Common myeloid progenitor, CD34-positive (primary cell): ENCODE results near the gene FGD3.
"Not testable (repeated sequence)": the region's sequence is repeated elsewhere in the genome, so short reads cannot be mapped to it uniquely, and the experiment has no call there.

Source experiments
- CTCF ChIA-PET: fragments of 350-600 bp; sonication (Branson Sonifier 250); formaldehyde crosslinking; loops from one replicate; lab custom pipeline; 2021; ENCODE audit warnings: antibody characterized with exemption; lab: Charles Lee
- POLR2A ChIA-PET: fragments of 350-600 bp; sonication (Branson Sonifier 250); formaldehyde crosslinking; loops from one replicate; lab custom pipeline; 2021; ENCODE audit warnings: antibody characterized with exemption; lab: Charles Lee
- DNase-seq, 3 donors: peaks; one replicate each; pipeline versions ENCODE4 v3.0.0 to v3.0.0-alpha.2; 2013
- H3K27ac ChIP-seq, 2 experiments: 1 replicate in 1 of 2; 2 replicates in 1 of 2; pipeline ENCODE4 v1.7.0; 2013; ENCODE audit warnings: inconsistent platforms in 2 of 2, low read length in 2 of 2, mild to moderate bottlenecking in 2 of 2, low read depth in 1 of 2, moderate library complexity in 1 of 2; ENCODE audit not compliant: severe bottlenecking in 2 of 2, insufficient read depth in 1 of 2, poor library complexity in 1 of 2
- H3K27me3 ChIP-seq, 5 experiments: replicated peaks in 2 of 5; 1 replicate in 3 of 5; 2 replicates in 2 of 5; pipeline versions ENCODE4 v1.6.1 to v1.7.0; 2013; ENCODE audit warnings: low read length in 4 of 5, mild to moderate bottlenecking in 2 of 5, moderate library complexity in 2 of 5, inconsistent platforms in 1 of 5; ENCODE audit not compliant: insufficient read depth in 5 of 5, control insufficient read depth in 4 of 5
- H3K36me3 ChIP-seq, 4 experiments: 1 replicate in 2 of 4; 2 replicates in 2 of 4; pipeline versions ENCODE4 v1.6.1 to v1.7.0; 2013; ENCODE audit warnings: low read length in 3 of 4, control low read depth in 1 of 4, mild to moderate bottlenecking in 1 of 4; ENCODE audit not compliant: control insufficient read depth in 4 of 4, insufficient read depth in 4 of 4
- H3K4me1 ChIP-seq, 4 experiments: 1 replicate in 3 of 4; 2 replicates in 1 of 4; pipeline versions ENCODE4 v1.6.1 to v1.7.1; 2013; ENCODE audit warnings: low read length in 3 of 4, mild to moderate bottlenecking in 3 of 4, control low read depth in 1 of 4, inconsistent platforms in 1 of 4, moderate library complexity in 1 of 4; ENCODE audit not compliant: control insufficient read depth in 4 of 4, insufficient read depth in 4 of 4; ENCODE audit errors: control extremely low read depth in 1 of 4
- H3K4me3 ChIP-seq, 7 experiments: 1 replicate in 4 of 7; 2 replicates in 3 of 7; pipeline versions ENCODE4 v1.5.1 to v1.7.0; 2013; ENCODE audit warnings: mild to moderate bottlenecking in 7 of 7, low read length in 6 of 7, moderate library complexity in 6 of 7, inconsistent platforms in 2 of 7, low read depth in 2 of 7, control low read depth in 1 of 7; ENCODE audit not compliant: insufficient read depth in 4 of 7, control insufficient read depth in 1 of 7; ENCODE audit errors: extremely low read depth in 1 of 7
- H3K9me3 ChIP-seq, 5 experiments: 1 replicate in 4 of 5; 2 replicates in 1 of 5; pipeline versions ENCODE4 v1.6.1 to v1.7.1; 2013; ENCODE audit warnings: low read length in 4 of 5, mild to moderate bottlenecking in 2 of 5, inconsistent platforms in 1 of 5, low read depth in 1 of 5, moderate library complexity in 1 of 5; ENCODE audit not compliant: control insufficient read depth in 4 of 5, insufficient read depth in 2 of 5; ENCODE audit errors: control extremely low read depth in 1 of 5
- WGBS: methylation state at CpG from one replicate; pipeline ENCODE4 v1.1.5; 2013; ENCODE audit not compliant: insufficient coverage; 5-methylcytosine and 5-hydroxymethylcytosine counted together

Gene FGD3

DNA sequence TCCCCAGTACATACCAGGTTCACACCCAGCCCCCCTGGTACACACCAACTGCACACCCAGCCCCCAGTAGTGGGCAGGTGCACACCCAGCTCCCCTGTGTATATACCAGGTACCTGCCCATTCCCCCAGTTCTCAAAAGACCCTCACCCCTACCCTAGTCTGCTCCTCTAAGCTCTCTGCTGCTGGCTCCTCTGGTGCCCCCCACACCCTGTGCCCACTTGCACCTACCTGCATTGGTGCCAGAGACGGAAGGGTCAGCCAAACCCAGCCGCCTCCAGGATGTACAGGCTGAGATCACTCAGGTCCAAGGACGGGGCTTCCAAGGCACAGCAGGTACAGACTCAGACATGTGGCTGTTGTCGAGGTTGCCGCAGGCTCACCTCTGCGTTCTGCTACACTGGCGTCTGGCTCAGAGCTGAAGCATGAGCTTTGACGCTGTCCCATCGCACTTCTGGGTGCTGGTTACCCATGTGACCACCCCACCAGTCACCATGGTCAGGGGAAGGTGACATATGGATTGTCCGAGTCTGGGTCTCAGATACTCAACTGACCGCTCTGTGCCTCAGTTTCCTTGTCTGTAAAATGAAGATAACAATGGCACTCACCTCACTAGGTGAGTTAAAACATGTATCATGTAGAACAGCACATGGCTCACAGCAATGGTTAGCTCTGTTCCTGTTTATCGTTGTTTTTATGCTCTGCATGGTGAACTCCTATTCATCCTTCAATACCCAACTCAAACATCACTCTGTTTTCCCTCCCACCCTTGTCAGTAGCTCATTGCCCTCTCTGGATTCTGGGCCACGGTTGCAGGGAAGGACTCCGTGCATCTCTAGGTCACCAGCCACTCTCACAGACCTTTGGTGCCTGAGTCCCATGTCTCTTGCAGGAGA, 65.9 kb downstream of the FGD3 start:
- ChIA-PET POLR2A (interaction anchor here (0.5 kb wide), 1 partner anchor 11 kb away, joined by 4 read pairs; no protein-coding TSS in a partner anchor), CTCF (interaction anchor here (0.9 to 1.6 kb wide), 4 partner anchors 10 to 144 kb away, joined by 3 to 5 read pairs (median 4); no protein-coding TSS in a partner anchor)
- H3K36me3 ChIP-seq, result peaks cover 8 to 80% (median 47%) of the 10 kb centered on the region in 4 experiments
- H3K27ac ChIP-seq, result no peak overlapping the region
- DNase-seq, result no peak
- H3K4me1 ChIP-seq, result no peaks in the 10 kb centered on the region
- WGBS, result 100% methylated on average over 13 of the region's 14 CpGs
- no peak overlapping the region for H3K4me3 ChIP-seq
- no peaks in the 10 kb centered on the region for H3K9me3 ChIP-seq
- H3K27me3 ChIP-seq, result no peaks in the 10 kb centered on the region

DNA sequence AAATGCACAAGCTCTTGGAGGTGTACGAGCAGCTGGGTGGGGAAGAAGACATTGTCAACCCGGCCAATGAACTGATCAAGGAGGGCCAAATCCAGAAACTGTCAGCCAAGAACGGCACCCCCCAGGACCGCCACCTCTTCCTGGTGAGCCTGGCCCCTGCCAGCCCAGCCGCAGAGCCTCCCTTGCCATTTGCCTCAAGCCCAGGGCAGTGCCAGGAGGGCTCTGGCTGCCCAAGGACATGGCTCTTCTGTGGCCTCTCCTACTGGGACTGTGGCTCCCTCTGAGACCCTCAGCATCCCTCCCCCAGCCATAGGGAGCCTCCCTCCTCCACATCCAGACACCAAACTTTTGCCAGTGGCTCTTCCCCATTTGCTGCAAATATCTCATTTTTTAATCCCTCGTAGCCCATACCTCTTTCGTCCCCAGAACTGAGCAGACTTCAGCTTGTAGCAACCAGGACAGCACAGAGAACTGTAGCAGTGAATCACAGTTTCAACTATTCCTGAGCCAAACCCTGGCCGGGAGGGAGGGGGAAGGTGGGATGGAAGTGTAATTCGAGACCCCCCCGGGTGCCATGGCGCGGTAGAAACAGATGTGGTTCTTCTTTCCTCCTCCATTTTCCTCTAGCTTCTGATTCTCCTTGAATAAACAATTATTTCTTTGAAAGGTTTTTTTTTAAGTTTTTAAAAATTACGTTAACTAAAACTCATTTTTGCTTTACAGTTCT, 66.7 kb downstream of the FGD3 start:
- H3K36me3 ChIP-seq, result peaks cover 9 to 79% (median 49%) of the 10 kb centered on the region in 4 experiments
- H3K4me1 ChIP-seq, result no peaks in the 10 kb centered on the region
- H3K27me3 ChIP-seq, result no peaks in the 10 kb centered on the region
- H3K27ac ChIP-seq, result no peak overlapping the region
- POLR2A ChIA-PET, result no interaction called here
- H3K4me3 ChIP-seq, result no peak overlapping the region
- CTCF ChIA-PET, result interaction anchor here (0.7 to 1.9 kb wide), 7 partner anchors 10 to 143 kb away, joined by 3 to 6 read pairs (median 5); no protein-coding TSS in a partner anchor
- DNase-seq, result no peak
- 98% methylated on average over 6 of the region's 13 CpGs for WGBS
- no peaks in the 10 kb centered on the region for H3K9me3 ChIP-seq

DNA sequence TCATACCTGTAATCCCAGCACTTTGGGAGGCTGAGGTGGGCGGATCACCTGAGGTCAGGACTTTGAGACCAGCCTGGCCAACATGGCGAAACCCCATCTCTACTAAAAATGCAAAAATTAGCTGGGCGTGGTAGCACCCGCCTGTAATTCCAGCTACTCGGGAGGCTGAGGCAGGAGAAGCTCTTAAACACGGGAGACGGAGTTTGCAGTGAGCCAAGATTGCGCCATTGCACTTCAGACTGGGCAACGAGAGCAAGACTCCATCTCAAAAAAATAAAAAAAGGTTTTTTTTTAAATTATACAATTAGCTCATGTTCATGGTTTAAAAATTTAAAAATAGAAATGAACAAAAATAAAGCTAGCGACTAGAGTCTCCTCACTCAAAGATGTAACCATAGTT, 67.9 kb downstream of the FGD3 start:
- H3K4me1 ChIP-seq, H3K4me3 ChIP-seq, H3K27me3 ChIP-seq, H3K27ac ChIP-seq, DNase-seq, H3K9me3 ChIP-seq: not testable (repeated sequence)
- 93% methylated on average over 5 of the region's 10 CpGs for WGBS
- CTCF ChIA-PET, result interaction anchor here (1.1 to 1.9 kb wide), 4 partner anchors 9 to 42 kb away, joined by 4 to 6 read pairs (median 4); no protein-coding TSS in a partner anchor
- POLR2A ChIA-PET, result interaction anchor here (1.2 kb wide), 1 partner anchor 22 kb away, joined by 6 read pairs; no protein-coding TSS in a partner anchor
- peaks cover 16 to 80% (median 49%) of the 10 kb centered on the region in 4 experiments for H3K36me3 ChIP-seq

DNA sequence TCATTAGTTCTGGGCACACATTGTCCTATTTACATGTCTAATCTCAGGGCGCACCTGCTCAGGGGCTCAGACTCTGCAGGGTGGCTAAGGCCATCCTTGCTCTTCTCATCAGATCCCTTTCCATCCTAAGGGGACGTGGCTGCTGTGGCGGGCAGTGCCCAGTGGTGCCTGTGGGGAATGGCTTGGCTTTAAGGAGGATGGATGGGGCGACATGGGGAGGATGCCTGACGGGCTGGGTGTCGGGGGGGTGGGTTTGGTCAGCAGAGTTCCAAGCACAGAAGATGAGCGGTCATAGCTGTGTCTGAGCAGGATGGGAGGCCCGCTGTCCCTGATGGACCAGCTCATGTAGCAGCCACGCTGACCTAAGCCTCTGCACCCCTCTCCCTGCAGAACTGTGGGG, 70.3 kb downstream of the FGD3 start:
- POLR2A ChIA-PET, result no interaction called here
- no peak overlapping the region for H3K27ac ChIP-seq
- peaks cover 23 to 89% (median 64%) of the 10 kb centered on the region in 4 experiments for H3K36me3 ChIP-seq
- DNase-seq, result no peak
- no peaks in the 10 kb centered on the region for H3K9me3 ChIP-seq
- 93% methylated on average over 3 of the region's 9 CpGs for WGBS
- H3K4me3 ChIP-seq, result no peak overlapping the region
- H3K27me3 ChIP-seq, result no peaks in the 10 kb centered on the region
- H3K4me1 ChIP-seq, result peaks cover 0 to 7% (median 0%) of the 10 kb centered on the region in 4 experiments
- CTCF ChIA-PET, result interaction anchor here (1.9 kb wide), 1 partner anchor 14 kb away, joined by 9 read pairs; no protein-coding TSS in a partner anchor

DNA sequence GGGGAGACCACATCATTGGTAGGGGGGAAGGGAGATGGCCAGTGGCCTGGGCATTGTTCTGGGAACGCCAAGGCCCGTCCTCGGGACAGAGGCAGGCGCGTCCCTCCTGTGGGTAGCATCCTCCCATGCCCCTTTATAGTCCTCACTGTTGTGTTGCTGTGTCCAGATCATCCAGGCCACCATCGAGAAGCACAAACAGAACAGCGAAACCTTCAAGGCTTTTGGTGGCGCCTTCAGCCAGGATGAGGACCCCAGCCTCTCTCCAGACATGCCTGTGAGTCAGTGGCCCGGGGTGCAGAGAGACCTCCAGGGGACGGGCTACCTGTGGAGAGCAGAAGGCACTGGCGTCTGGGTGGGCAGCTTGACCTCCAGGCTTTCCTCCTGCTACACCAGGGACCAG, 72.8 kb downstream of the FGD3 start:
- ChIA-PET POLR2A (no interaction called here), CTCF (no interaction called here)
- 100% methylated on average over 5 of the region's 11 CpGs for WGBS
- DNase-seq, result no peak
- no peak overlapping the region for H3K4me3 ChIP-seq
- peaks cover 18 to 89% (median 68%) of the 10 kb centered on the region in 4 experiments for H3K36me3 ChIP-seq
- no peak overlapping the region for H3K27ac ChIP-seq
- H3K4me1 ChIP-seq, result peaks cover 0 to 11% (median 0%) of the 10 kb centered on the region in 4 experiments
- no peaks in the 10 kb centered on the region for H3K27me3 ChIP-seq
- no peaks in the 10 kb centered on the region for H3K9me3 ChIP-seq

DNA sequence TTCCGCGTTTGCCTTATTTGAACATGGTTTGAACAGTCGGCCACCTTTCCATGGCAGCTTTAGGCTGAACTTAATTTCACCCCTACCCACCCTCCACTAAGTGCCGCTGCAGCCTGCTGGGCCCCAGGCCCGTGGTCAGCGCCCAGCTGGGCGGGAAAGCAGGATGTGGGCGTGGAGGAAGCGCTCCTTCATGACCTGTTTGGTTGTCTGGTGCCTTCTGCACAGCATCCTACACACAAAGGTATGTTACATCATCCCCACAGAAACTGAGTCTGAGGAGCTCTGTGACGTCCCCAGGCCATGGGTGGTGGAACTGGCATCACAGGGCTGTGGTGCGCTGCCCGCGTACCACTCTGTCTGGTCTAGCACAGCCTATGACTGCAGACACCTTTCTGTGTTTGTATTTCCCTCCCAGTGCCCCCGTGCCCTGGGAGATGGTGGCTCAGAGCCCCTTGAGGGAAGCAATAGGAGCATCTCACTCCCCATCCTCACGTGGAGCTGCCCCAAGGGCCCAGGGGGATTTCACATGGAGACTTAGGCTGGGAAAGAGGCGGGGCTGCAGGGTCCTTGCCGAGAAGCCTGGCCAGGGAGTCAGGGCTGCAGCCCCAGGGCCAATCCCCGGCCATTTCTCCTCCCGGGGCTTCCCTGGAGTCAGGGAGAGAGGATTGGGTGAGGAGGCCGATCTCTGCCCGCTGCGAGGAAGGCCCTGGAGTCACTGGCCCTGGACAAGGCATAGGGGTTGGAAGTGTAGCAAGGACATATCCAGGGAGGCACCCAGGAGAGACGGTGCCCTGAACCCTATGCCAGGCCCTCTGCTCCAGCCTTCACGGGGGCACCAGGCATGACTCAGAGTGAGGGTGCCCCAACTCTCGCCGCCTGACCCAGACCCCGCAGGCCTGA, 73.7 kb downstream of the FGD3 start:
- 92% methylated on average over 19 of the region's 27 CpGs for WGBS
- no peaks in the 10 kb centered on the region for H3K27me3 ChIP-seq
- no peak overlapping the region for H3K4me3 ChIP-seq
- H3K4me1 ChIP-seq, result peaks cover 0 to 11% (median 0%) of the 10 kb centered on the region in 4 experiments
- no peaks in the 10 kb centered on the region for H3K9me3 ChIP-seq
- POLR2A ChIA-PET, result no interaction called here
- CTCF ChIA-PET, result no interaction called here
- H3K36me3 ChIP-seq, result peaks cover 18 to 86% (median 64%) of the 10 kb centered on the region in 4 experiments
- no peak overlapping the region for H3K27ac ChIP-seq
- no peak for DNase-seq
